NB4 (cell line): ENCODE data around the gene FAM204A.

ENCODE experiments used
- CTCF ChIP-seq: IDR thresholded peaks from one replicate; pipeline ENCODE4 v1.5.1; 2012; ENCODE audit warnings: low read depth, low read length
- POLR2A ChIP-seq: IDR thresholded peaks from 2 replicates; pipeline ENCODE4 v1.6.1; 2011; ENCODE audit warnings: mild to moderate bottlenecking; ENCODE audit not compliant: insufficient read length; ENCODE audit errors: extremely low read depth

- TF ChIP-seq POLR2A (no peak), CTCF (no peak)
These were observed 41.8 kb downstream of the FAM204A start for GRCh38 chr10:118300320-118300719.
